Measurements from ENCODE around the gene COPZ1. TPM values are rescaled to one million over a fixed set of nuclear protein-coding genes. Genes with fewer than 3 reads are reported as not detected.

COPZ1 gene
- total and polyA plus RNA-seq, 2 experiments from 2014 or later, result 164 to 207 TPM

- Histone ChIP-seq H3K27me3 (peaks cover 2% of the 10 kb centered on the region), H3K27ac (no peak overlapping the region), H4K20me1 (ENCODE audit: insufficient read depth, poor library complexity, severe bottlenecking) (no peaks in the 10 kb centered on the region), H3K4me3 (no peak overlapping the region), H3K4me2 (peak overlapping the region; percentile 83), H3K4me1 (ENCODE audit: insufficient read depth) (peaks cover 20% of the 10 kb centered on the region), H3K9me3 (ENCODE audit: low read depth) (no peaks in the 10 kb centered on the region), H3K79me2 (no peaks in the 10 kb centered on the region), H3K9me2 (replicated peaks; ENCODE audit: insufficient read depth) (no peaks in the 10 kb centered on the region), H3K36me3 (replicated peaks; ENCODE audit: insufficient read depth, low read depth) (no peaks in the 10 kb centered on the region), H2AFZ (peak overlapping the region; percentile 8)
- TF ChIP-seq CTCF (IDR thresholded peaks at IDR 0.05; ENCODE audit: poor library complexity), result no peak
- TF ChIP-seq EZH2phosphoT487 (IDR thresholded peaks at IDR 0.05; ENCODE audit: low read depth, severe bottlenecking, unreplicated experiment), result no peak
- no peak for TF ChIP-seq EZH2 (IDR thresholded peaks at IDR 0.05; ENCODE audit: borderline replicate concordance)
- DNase-seq (ENCODE audit: low spot score), result no peak
- 56% methylated on average over 3 of the region's 3 CpGs for WGBS (ENCODE audit: low lambda C conversion rate, missing lambda C conversion rate)
Measured at GRCh38 chr12:54300225-54300731, 24.7 kb upstream of the COPZ1 start.

GRCh38 chr12:54300732-54301427, 24.1 kb upstream of the COPZ1 start, which contains the start of gene NFE2:
TSS of gene NFE2 (minus strand) at chr12:54301015. CDS start at chr12:54295248, 5,767 bp downstream.
- H3K9me2 ChIP-seq (replicated peaks; ENCODE audit: insufficient read depth), result no peaks in the 10 kb centered on the region

GRCh38 chr12:54301428-54302048, 23.4 kb upstream of the COPZ1 start:
- H3K4me2 ChIP-seq, result peak overlapping the region; percentile 83
- no peaks in the 10 kb centered on the region for H3K9me2 ChIP-seq (replicated peaks; ENCODE audit: insufficient read depth)

More at GRCh38 chr12:54300732-54301427, 24.1 kb upstream of the COPZ1 start, which contains the start of gene NFE2:
- Histone ChIP-seq H3K36me3 (replicated peaks; ENCODE audit: insufficient read depth, low read depth) (no peaks in the 10 kb centered on the region), H2AFZ (peak within 1 kb of the TSS; percentile 8), H4K20me1 (ENCODE audit: insufficient read depth, poor library complexity, severe bottlenecking) (no peaks in the 10 kb centered on the region), H3K27me3 (peaks cover 2% of the 10 kb centered on the region), H3K27ac (peak within 1 kb of the TSS; percentile 9), H3K4me3 (no peak within 1 kb of the TSS), H3K4me1 (ENCODE audit: insufficient read depth) (peaks cover 20% of the 10 kb centered on the region), H3K9me3 (ENCODE audit: low read depth) (no peaks in the 10 kb centered on the region), H3K79me2 (no peaks in the 10 kb centered on the region), H3K4me2 (peak within 1 kb of the TSS; percentile 83)
- TF ChIP-seq CTCF (IDR thresholded peaks at IDR 0.05; ENCODE audit: poor library complexity) (no peak), EZH2phosphoT487 (IDR thresholded peaks at IDR 0.05; ENCODE audit: low read depth, severe bottlenecking, unreplicated experiment) (no peak), EZH2 (IDR thresholded peaks at IDR 0.05; ENCODE audit: borderline replicate concordance) (no peak)
- peak; percentile 87 for DNase-seq (ENCODE audit: low spot score)
- 4% methylated on average over 17 of the region's 26 CpGs for WGBS (ENCODE audit: low lambda C conversion rate, missing lambda C conversion rate)

More at GRCh38 chr12:54301428-54302048, 23.4 kb upstream of the COPZ1 start:
- no peak for DNase-seq (ENCODE audit: low spot score)
- peaks cover 20% of the 10 kb centered on the region for H3K4me1 ChIP-seq (ENCODE audit: insufficient read depth)
- H3K36me3 ChIP-seq (replicated peaks; ENCODE audit: insufficient read depth, low read depth), result no peaks in the 10 kb centered on the region
- no peaks in the 10 kb centered on the region for H3K9me3 ChIP-seq (ENCODE audit: low read depth)
- TF ChIP-seq EZH2phosphoT487 (IDR thresholded peaks at IDR 0.05; ENCODE audit: low read depth, severe bottlenecking, unreplicated experiment) (no peak), CTCF (IDR thresholded peaks at IDR 0.05; ENCODE audit: poor library complexity) (no peak), EZH2 (IDR thresholded peaks at IDR 0.05; ENCODE audit: borderline replicate concordance) (no peak)
- no peaks in the 10 kb centered on the region for H3K79me2 ChIP-seq
- peaks cover 2% of the 10 kb centered on the region for H3K27me3 ChIP-seq
- H2AFZ ChIP-seq, result peak overlapping the region; percentile 8
- 38% methylated on average over 1 of the region's 1 CpG for WGBS (ENCODE audit: low lambda C conversion rate, missing lambda C conversion rate)
- H3K27ac ChIP-seq, result peak overlapping the region; percentile 9
- no peak overlapping the region for H3K4me3 ChIP-seq
- H4K20me1 ChIP-seq (ENCODE audit: insufficient read depth, poor library complexity, severe bottlenecking), result no peaks in the 10 kb centered on the region
